Measurements from ENCODE around the gene SLAMF8. TPM values are rescaled to one million over a fixed set of nuclear protein-coding genes. Genes with fewer than 3 reads are reported as not detected.

The SLAMF8 gene
- total and polyA plus RNA-seq, 7 experiments from 2014 or later: 0.27 to 1.7 (median 1.3) TPM; not detected in 2

DNA sequence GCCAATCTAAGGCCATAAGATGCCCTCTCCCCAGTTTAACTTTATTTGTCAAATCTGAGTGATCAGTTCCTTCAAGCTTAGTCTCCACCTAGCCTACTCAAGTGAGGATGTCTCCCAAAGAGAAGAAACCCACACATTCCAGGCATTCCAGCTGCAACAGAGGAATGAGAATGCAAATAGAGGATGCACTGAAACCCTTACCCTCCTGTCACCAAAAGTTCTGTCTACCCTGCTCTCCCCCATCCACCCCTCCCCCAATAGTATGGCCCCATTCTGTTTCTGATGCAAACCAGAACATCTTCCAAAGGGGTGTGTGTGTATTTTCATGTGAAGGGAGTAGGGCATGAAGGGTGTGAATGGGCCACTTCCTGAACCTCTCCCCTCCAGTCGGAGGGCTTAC is 42.9 kb upstream of the SLAMF8 start:
- Mint-ChIP-seq H3K4me1 (peaks cover 9 to 28% (median 25%) of the 10 kb centered on the region in 7 donors), H3K27me3 (peaks cover 0 to 2% (median 0%) of the 10 kb centered on the region in 5 donors)

DNA sequence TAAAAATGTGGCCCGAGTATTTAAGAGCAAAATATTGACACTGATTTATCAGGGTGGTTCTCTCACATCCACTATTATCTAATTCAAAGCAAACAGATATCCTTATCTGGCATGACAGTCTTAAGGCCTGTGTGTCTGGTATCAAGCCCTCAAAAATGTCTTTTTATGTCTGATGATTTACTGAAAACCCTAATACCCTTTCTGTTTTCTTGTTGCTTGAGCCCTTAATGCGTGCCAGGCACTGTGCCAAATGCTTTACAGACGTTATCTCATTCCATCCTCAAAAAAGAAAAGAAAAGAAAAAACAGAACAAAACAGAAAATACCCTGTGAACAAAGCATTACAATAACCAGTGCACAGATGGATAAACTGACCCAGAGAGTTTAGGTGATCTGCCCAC is 40.2 kb upstream of the SLAMF8 start:
- no peaks in the 10 kb centered on the region for H3K4me1 ChIP-seq (ENCODE audit: control insufficient read depth in 2 of 2, insufficient read depth in 2 of 2, low read length in 2 of 2)
- Mint-ChIP-seq H3K4me1 (peaks cover 1 to 10% (median 4%) of the 10 kb centered on the region in 7 donors), H3K9me3 (no peaks in the 10 kb centered on the region), H3K27me3 (peaks cover 0 to 9% (median 6%) of the 10 kb centered on the region in 5 donors), H3K4me3 (no peak overlapping the region), H3K27ac (no peak overlapping the region), H3K36me3 (no peaks in the 10 kb centered on the region)
- intact Hi-C loops (cut with micrococcal nuclease): no loop called here
- no peak overlapping the region for H3K4me3 ChIP-seq (ENCODE audit: low read length)
- H3K27me3 ChIP-seq (ENCODE audit: control insufficient read depth in 2 of 2, insufficient read depth in 2 of 2, low read length in 2 of 2): no peaks in the 10 kb centered on the region
- ChIA-PET POLR2A (no interaction called here), CTCF (interaction anchor here (0.9 kb wide), 1 partner anchor 11 kb away, joined by 4 read pairs; no protein-coding TSS in a partner anchor)
- DNase-seq (no peak), ATAC-seq (no peak)
- no peak overlapping the region for H3K27ac ChIP-seq (ENCODE audit: low read depth, low read length)
- H3K9me3 ChIP-seq (ENCODE audit: control insufficient read depth in 2 of 3, low read length in 3 of 3): no peaks in the 10 kb centered on the region
- H3K36me3 ChIP-seq (ENCODE audit: control insufficient read depth in 2 of 3, insufficient read depth in 3 of 3, low read length in 3 of 3): no peaks in the 10 kb centered on the region

More for the DNA sequence above, 42.9 kb upstream of the SLAMF8 start:
- Mint-ChIP-seq H3K4me3 (no peak overlapping the region), H3K27ac (peak overlapping the region in 3 of 9 donors; percentile 12 to 22 (median 20)), H3K36me3 (no peaks in the 10 kb centered on the region), H3K9me3 (no peaks in the 10 kb centered on the region)
- no peaks in the 10 kb centered on the region for H3K9me3 ChIP-seq (ENCODE audit: control insufficient read depth in 2 of 3, low read length in 3 of 3)
- H3K4me1 ChIP-seq (ENCODE audit: control insufficient read depth in 2 of 2, insufficient read depth in 2 of 2, low read length in 2 of 2): peaks cover 6% of the 10 kb centered on the region in 2 donors
- H3K27me3 ChIP-seq (ENCODE audit: control insufficient read depth in 2 of 2, insufficient read depth in 2 of 2, low read length in 2 of 2): no peaks in the 10 kb centered on the region
- no peaks in the 10 kb centered on the region for H3K36me3 ChIP-seq (ENCODE audit: control insufficient read depth in 2 of 3, insufficient read depth in 3 of 3, low read length in 3 of 3)
- POLR2A ChIA-PET: no interaction called here
- intact Hi-C loops (cut with micrococcal nuclease): loop anchor here (5.0 kb wide), 2 partner anchors 44 to 479 kb away; partner anchors contain the start of genes DCAF8 (in 1 of the 2) and SLAMF8 (in 1 of the 2)
- no peak for DNase-seq
- no peak overlapping the region for H3K27ac ChIP-seq (ENCODE audit: low read depth, low read length)
- ATAC-seq: no peak
- H3K4me3 ChIP-seq (ENCODE audit: low read length): no peak overlapping the region
- CTCF ChIA-PET: interaction anchor here (1.1 kb wide), 1 partner anchor 108 kb away, joined by 3 read pairs; no protein-coding TSS in a partner anchor

DNA sequence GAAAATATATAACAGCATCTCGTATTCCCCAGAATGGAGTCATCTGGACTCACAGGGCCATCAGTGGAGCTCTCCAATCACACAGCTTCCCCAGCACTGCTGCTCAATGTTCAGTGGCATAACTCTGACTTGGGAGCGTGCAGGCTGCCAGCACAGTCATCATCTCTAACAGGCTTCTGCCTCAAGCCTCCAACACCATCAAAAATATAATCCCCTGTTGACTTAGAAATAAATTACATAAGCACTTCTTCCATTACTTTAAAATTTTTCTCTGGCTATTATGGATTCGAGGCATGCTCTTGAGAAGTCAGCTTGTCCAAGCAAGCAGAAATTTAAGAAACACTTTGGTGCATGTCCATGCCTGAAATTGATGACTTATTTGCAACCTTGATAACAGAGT is 39.7 kb upstream of the SLAMF8 start:
- ChIA-PET CTCF (interaction anchor here (0.9 kb wide), 1 partner anchor 11 kb away, joined by 4 read pairs; no protein-coding TSS in a partner anchor), POLR2A (interaction anchor here (1.2 kb wide), 1 partner anchor 139 kb away, joined by 6 read pairs; the partner anchor contains the start of gene TAGLN2)
- H3K27ac Mint-ChIP-seq: no peak overlapping the region
- Histone ChIP-seq H3K27ac (ENCODE audit: low read depth, low read length) (no peak overlapping the region), H3K9me3 (ENCODE audit: control insufficient read depth in 2 of 3, low read length in 3 of 3) (no peaks in the 10 kb centered on the region), H3K4me3 (ENCODE audit: low read length) (no peak overlapping the region), H3K27me3 (ENCODE audit: control insufficient read depth in 2 of 2, insufficient read depth in 2 of 2, low read length in 2 of 2) (no peaks in the 10 kb centered on the region), H3K4me1 (ENCODE audit: control insufficient read depth in 2 of 2, insufficient read depth in 2 of 2, low read length in 2 of 2) (no peaks in the 10 kb centered on the region), H3K36me3 (ENCODE audit: control insufficient read depth in 2 of 3, insufficient read depth in 3 of 3, low read length in 3 of 3) (no peaks in the 10 kb centered on the region)
- ATAC-seq (no peak), DNase-seq (no peak)
- H3K4me1 Mint-ChIP-seq: peaks cover 0 to 7% (median 0%) of the 10 kb centered on the region in 7 donors
- no peak overlapping the region for H3K4me3 Mint-ChIP-seq
- no peaks in the 10 kb centered on the region for H3K9me3 Mint-ChIP-seq
- intact Hi-C loops (cut with micrococcal nuclease): no loop called here
- no peaks in the 10 kb centered on the region for H3K36me3 Mint-ChIP-seq
- H3K27me3 Mint-ChIP-seq: peaks cover 0 to 11% (median 9%) of the 10 kb centered on the region in 5 donors

DNA sequence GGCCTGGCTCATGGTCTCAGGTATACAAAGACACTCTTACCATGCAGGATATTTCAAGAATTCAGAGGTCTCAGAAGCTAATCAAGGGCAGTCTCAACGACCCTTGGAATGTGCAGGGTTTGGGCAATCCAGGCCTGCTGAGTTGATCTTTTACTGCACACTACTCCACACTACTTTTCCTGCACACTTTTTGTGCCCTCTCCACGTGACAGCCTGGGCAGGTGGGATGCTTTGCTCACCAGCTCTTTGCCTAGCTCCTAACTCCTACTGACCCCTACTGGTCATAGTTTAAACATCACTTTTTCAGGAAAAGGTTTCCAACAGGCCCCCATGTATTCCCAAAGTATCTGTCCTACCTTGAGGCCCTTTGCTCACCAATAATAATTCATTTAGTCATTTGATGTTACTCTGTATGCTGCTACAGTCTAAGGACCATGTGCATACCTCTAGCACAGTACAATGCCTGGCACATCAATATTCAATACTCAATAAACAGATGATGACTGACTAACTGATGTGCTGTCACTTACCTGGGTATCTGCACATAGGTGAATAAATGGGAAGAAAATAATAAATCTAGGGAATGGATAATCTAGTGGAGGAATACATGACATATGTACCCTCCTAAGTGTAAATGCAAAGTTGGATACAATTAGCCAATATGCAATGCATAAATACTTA is 36.3 kb upstream of the SLAMF8 start:
- peak in 2 of 9 donors; percentile 2 to 16 for DNase-seq
- peaks cover 0 to 5% (median 0%) of the 10 kb centered on the region in 7 donors for H3K4me1 Mint-ChIP-seq
- Histone ChIP-seq H3K4me3 (ENCODE audit: low read length) (no peak overlapping the region), H3K27ac (ENCODE audit: low read depth, low read length) (no peak overlapping the region), H3K9me3 (ENCODE audit: control insufficient read depth in 2 of 3, low read length in 3 of 3) (no peaks in the 10 kb centered on the region), H3K4me1 (ENCODE audit: control insufficient read depth in 2 of 2, insufficient read depth in 2 of 2, low read length in 2 of 2) (no peaks in the 10 kb centered on the region), H3K27me3 (ENCODE audit: control insufficient read depth in 2 of 2, insufficient read depth in 2 of 2, low read length in 2 of 2) (no peaks in the 10 kb centered on the region), H3K36me3 (ENCODE audit: control insufficient read depth in 2 of 3, insufficient read depth in 3 of 3, low read length in 3 of 3) (no peaks in the 10 kb centered on the region)
- no peaks in the 10 kb centered on the region for H3K9me3 Mint-ChIP-seq
- no peaks in the 10 kb centered on the region for H3K36me3 Mint-ChIP-seq
- intact Hi-C loops (cut with micrococcal nuclease): loop anchor here in 1 of 2 donors (1.0 to 10.0 kb wide), 4 partner anchors 10 to 656 kb away; partner anchors contain the start of gene DUSP23
- no peak overlapping the region for H3K4me3 Mint-ChIP-seq
- peaks cover 12 to 20% (median 16%) of the 10 kb centered on the region in 5 donors for H3K27me3 Mint-ChIP-seq
- CTCF ChIA-PET: interaction anchor here (0.6 to 1.6 kb wide), 6 partner anchors 9 to 122 kb away, joined by 3 to 6 read pairs (median 4); partner anchors contain the start of gene DUSP23
- H3K27ac Mint-ChIP-seq: no peak overlapping the region
- peak; percentile 52 for ATAC-seq
- POLR2A ChIA-PET: no interaction called here

DNA sequence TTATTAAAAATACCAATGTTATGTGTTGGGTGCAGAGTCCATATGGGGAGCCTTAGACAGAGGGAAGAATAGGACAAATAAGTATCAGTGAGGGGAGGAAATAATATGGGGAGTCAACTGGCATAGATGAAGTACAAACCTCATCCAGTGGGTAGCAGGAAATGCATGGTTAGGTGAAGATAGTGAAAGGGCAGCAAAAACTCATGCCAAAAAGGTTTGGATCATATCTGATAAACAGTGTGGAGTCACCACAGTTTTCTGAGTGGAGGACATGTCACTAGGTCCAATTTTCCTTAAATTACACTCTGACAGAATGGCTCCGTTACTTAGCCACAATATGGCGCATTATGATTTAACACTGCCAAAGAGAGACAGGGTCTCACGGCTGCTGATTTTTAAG is 35.6 kb upstream of the SLAMF8 start:
- peaks cover 12 to 20% (median 16%) of the 10 kb centered on the region in 5 donors for H3K27me3 Mint-ChIP-seq
- H3K9me3 ChIP-seq (ENCODE audit: control insufficient read depth in 2 of 3, low read length in 3 of 3): no peaks in the 10 kb centered on the region
- no peaks in the 10 kb centered on the region for H3K27me3 ChIP-seq (ENCODE audit: control insufficient read depth in 2 of 2, insufficient read depth in 2 of 2, low read length in 2 of 2)
- H3K4me1 ChIP-seq (ENCODE audit: control insufficient read depth in 2 of 2, insufficient read depth in 2 of 2, low read length in 2 of 2): no peaks in the 10 kb centered on the region
- no peak overlapping the region for H3K27ac Mint-ChIP-seq
- no peaks in the 10 kb centered on the region for H3K36me3 ChIP-seq (ENCODE audit: control insufficient read depth in 2 of 3, insufficient read depth in 3 of 3, low read length in 3 of 3)
- no peaks in the 10 kb centered on the region for H3K36me3 Mint-ChIP-seq
- H3K9me3 Mint-ChIP-seq: no peaks in the 10 kb centered on the region
- ChIA-PET CTCF (no interaction called here), POLR2A (no interaction called here)
- intact Hi-C loops (cut with micrococcal nuclease): loop anchor here in 1 of 2 donors (10.0 kb wide), 3 partner anchors 584 to 656 kb away; no protein-coding TSS in a partner anchor
- no peak overlapping the region for H3K4me3 Mint-ChIP-seq
- DNase-seq (no peak), ATAC-seq (no peak)
- no peak overlapping the region for H3K27ac ChIP-seq (ENCODE audit: low read depth, low read length)
- peaks cover 0 to 1% (median 0%) of the 10 kb centered on the region in 7 donors for H3K4me1 Mint-ChIP-seq
- H3K4me3 ChIP-seq (ENCODE audit: low read length): no peak overlapping the region

DNA sequence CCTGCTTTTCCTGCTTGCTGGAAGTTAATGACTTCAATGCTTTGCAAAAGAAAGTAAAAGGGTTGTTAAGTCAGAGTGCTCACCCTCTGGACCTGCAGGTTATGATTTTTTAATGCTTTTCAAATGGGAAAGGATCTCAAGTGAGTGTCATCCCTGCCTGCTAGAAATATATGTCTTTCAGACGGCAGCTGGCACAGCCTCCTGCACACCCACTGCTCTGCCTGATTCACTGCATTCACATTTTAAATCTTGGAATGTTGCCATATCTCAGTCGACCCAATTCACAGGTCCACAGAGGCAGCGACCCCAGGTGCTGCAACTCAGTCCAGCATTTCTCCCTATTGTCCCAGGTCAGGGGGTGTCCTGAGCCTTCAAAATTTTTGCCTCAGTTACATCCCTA is 35.2 kb upstream of the SLAMF8 start:
- H3K36me3 Mint-ChIP-seq: no peaks in the 10 kb centered on the region
- no peaks in the 10 kb centered on the region for H3K36me3 ChIP-seq (ENCODE audit: control insufficient read depth in 2 of 3, insufficient read depth in 3 of 3, low read length in 3 of 3)
- no peaks in the 10 kb centered on the region for H3K9me3 Mint-ChIP-seq
- no peak overlapping the region for H3K4me3 Mint-ChIP-seq
- intact Hi-C loops (cut with micrococcal nuclease): loop anchor here in 1 of 2 donors (10.0 kb wide), 3 partner anchors 583 to 657 kb away; no protein-coding TSS in a partner anchor
- no peaks in the 10 kb centered on the region for H3K27me3 ChIP-seq (ENCODE audit: control insufficient read depth in 2 of 2, insufficient read depth in 2 of 2, low read length in 2 of 2)
- no peaks in the 10 kb centered on the region for H3K9me3 ChIP-seq (ENCODE audit: control insufficient read depth in 2 of 3, low read length in 3 of 3)
- H3K4me1 Mint-ChIP-seq: peaks cover 0 to 1% (median 0%) of the 10 kb centered on the region in 7 donors
- H3K27ac Mint-ChIP-seq: no peak overlapping the region
- peaks cover 12 to 22% (median 16%) of the 10 kb centered on the region in 5 donors for H3K27me3 Mint-ChIP-seq
- CTCF ChIA-PET: no interaction called here
- ATAC-seq (no peak), DNase-seq (no peak)
- no peak overlapping the region for H3K27ac ChIP-seq (ENCODE audit: low read depth, low read length)
- no peak overlapping the region for H3K4me3 ChIP-seq (ENCODE audit: low read length)
- POLR2A ChIA-PET: no interaction called here
- H3K4me1 ChIP-seq (ENCODE audit: control insufficient read depth in 2 of 2, insufficient read depth in 2 of 2, low read length in 2 of 2): no peaks in the 10 kb centered on the region
